ENCODE measurements around the gene RIT1.
A peak's percentile ranks its signal among the peaks of the same experiment; 100 is the strongest.

Gene RIT1

GRCh38 chr1:155911156-155912055, at the start of gene RIT1:
RIT1 (minus strand) TSS chr1:155911349; CDS start chr1:155910761, 588 bp downstream.
- peak within 1 kb of the TSS; percentile 91 to 96 (median 95) for H3K27ac Mint-ChIP-seq
- TF ChIP-seq, protein P1, sequence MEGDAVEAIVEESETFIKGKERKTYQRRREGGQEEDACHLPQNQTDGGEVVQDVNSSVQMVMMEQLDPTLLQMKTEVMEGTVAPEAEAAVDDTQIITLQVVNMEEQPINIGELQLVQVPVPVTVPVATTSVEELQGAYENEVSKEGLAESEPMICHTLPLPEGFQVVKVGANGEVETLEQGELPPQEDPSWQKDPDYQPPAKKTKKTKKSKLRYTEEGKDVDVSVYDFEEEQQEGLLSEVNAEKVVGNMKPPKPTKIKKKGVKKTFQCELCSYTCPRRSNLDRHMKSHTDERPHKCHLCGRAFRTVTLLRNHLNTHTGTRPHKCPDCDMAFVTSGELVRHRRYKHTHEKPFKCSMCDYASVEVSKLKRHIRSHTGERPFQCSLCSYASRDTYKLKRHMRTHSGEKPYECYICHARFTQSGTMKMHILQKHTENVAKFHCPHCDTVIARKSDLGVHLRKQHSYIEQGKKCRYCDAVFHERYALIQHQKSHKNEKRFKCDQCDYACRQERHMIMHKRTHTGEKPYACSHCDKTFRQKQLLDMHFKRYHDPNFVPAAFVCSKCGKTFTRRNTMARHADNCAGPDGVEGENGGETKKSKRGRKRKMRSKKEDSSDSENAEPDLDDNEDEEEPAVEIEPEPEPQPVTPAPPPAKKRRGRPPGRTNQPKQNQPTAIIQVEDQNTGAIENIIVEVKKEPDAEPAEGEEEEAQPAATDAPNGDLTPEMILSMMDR (IDR thresholded peaks at IDR 0.05; ENCODE audit: unreplicated experiment in 3 of 3) = peak in 1 of 3 experiments; percentile 4
- peaks cover 17% of the 10 kb centered on the region for H3K4me1 Mint-ChIP-seq
- peak within 1 kb of the TSS; percentile 95 to 99 (median 98) for H3K4me3 Mint-ChIP-seq
- no peaks in the 10 kb centered on the region for H3K9me3 Mint-ChIP-seq
- H3K36me3 Mint-ChIP-seq (ENCODE audit: low read depth) = peaks cover 62% of the 10 kb centered on the region
- no peaks in the 10 kb centered on the region for H3K27me3 Mint-ChIP-seq (ENCODE audit: low read depth)

DNA sequence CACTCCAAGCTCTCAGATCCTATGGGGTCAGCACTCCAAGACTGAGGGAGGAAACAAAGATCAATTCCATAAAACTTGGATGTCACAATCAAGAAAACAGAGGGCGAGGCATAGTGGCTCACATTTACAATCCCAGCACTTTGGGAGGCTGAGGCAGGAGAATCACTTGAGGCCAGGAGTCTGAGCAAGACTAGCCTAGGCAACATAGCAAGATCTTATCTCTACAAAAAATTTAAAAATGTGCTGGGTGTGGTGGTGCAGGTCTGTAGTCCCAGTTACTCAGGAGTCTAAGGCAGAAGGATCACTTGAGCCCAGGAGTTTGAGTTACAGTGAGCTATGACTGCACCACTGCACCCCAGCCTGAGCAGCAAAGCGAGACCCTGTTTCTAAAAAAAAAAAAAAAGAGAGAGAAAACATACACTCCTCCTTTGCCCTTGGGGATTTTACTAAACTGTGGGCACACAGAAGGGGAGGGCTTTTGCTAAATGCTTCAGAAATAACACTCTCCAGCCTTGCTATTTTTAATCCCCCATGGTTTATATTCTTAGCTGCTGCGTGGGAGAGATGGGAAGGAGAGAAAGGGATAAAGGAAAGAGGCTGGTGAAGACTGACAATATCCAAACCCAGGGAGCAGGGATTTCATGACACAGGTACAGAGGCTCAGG, 49.1 kb upstream of the RIT1 start:
- TF ChIP-seq, protein P1 (IDR thresholded peaks at IDR 0.05; ENCODE audit: unreplicated experiment in 3 of 3) = no peak
- H3K27ac Mint-ChIP-seq = peak overlapping the region; percentile 43 to 88 (median 48)
- peaks cover 14% of the 10 kb centered on the region for H3K4me1 Mint-ChIP-seq
- H3K9me3 Mint-ChIP-seq = no peaks in the 10 kb centered on the region
- no peaks in the 10 kb centered on the region for H3K27me3 Mint-ChIP-seq (ENCODE audit: low read depth)
- H3K36me3 Mint-ChIP-seq (ENCODE audit: low read depth) = peaks cover 63% of the 10 kb centered on the region
- peak overlapping the region in 2 of 3 experiments; percentile 8 to 34 for H3K4me3 Mint-ChIP-seq

DNA sequence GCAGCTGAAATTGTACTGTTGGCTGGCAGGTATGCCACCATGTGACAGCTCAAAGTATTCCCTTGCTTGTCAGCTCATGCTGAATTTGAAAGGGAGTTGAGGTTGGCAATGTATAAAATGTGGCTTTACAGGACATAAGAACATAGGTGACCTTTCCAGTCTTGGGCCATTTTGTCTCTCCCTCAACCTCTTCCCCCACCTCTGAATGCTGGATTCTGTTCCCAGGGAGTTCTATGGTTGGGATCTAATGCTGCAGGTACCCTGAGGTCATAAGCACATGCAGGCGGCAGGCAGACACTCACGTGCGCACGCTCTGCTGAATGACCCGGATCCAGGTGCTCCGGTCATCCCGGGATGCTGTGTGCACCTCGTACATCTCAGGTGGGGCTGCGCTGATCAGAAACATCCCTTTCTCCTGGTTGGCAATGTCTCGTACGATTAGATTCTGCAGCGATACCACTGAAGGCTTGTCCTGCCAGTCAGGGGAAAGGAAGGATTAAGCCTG, 46.3 kb upstream of the RIT1 start:
- TF ChIP-seq, protein P1 (IDR thresholded peaks at IDR 0.05; ENCODE audit: unreplicated experiment in 3 of 3) = no peak
- Mint-ChIP-seq H3K36me3 (ENCODE audit: low read depth) (peaks cover 71% of the 10 kb centered on the region), H3K27me3 (ENCODE audit: low read depth) (no peaks in the 10 kb centered on the region), H3K27ac (no peak overlapping the region), H3K9me3 (no peaks in the 10 kb centered on the region), H3K4me1 (peaks cover 14% of the 10 kb centered on the region), H3K4me3 (no peak overlapping the region)

GRCh38 chr1:155954645-155955044, 43.5 kb upstream of the RIT1 start:
- TF ChIP-seq, protein P1 (IDR thresholded peaks at IDR 0.05; ENCODE audit: unreplicated experiment in 3 of 3) = no peak
- Mint-ChIP-seq H3K36me3 (ENCODE audit: low read depth) (peaks cover 66% of the 10 kb centered on the region), H3K4me1 (no peaks in the 10 kb centered on the region), H3K27ac (no peak overlapping the region), H3K4me3 (no peak overlapping the region), H3K9me3 (no peaks in the 10 kb centered on the region), H3K27me3 (ENCODE audit: low read depth) (no peaks in the 10 kb centered on the region)

GRCh38 chr1:155952505-155952890, 41.3 kb upstream of the RIT1 start:
- Mint-ChIP-seq H3K4me3 (no peak overlapping the region), H3K9me3 (no peaks in the 10 kb centered on the region), H3K36me3 (ENCODE audit: low read depth) (peaks cover 65% of the 10 kb centered on the region), H3K27ac (no peak overlapping the region), H3K27me3 (ENCODE audit: low read depth) (no peaks in the 10 kb centered on the region), H3K4me1 (no peaks in the 10 kb centered on the region)
- TF ChIP-seq, protein P1 (IDR thresholded peaks at IDR 0.05; ENCODE audit: unreplicated experiment in 3 of 3) = no peak

Data from nephron (organoid).